ENCODE measurements around the gene KCNA2. TPM values are rescaled to one million over a fixed set of nuclear protein-coding genes. Genes with fewer than 3 reads are reported as not detected.

The KCNA2 gene
- total and polyA plus RNA-seq, 2 of the 4 experiments (the other 2 are of a cell fraction): not detected

DNA sequence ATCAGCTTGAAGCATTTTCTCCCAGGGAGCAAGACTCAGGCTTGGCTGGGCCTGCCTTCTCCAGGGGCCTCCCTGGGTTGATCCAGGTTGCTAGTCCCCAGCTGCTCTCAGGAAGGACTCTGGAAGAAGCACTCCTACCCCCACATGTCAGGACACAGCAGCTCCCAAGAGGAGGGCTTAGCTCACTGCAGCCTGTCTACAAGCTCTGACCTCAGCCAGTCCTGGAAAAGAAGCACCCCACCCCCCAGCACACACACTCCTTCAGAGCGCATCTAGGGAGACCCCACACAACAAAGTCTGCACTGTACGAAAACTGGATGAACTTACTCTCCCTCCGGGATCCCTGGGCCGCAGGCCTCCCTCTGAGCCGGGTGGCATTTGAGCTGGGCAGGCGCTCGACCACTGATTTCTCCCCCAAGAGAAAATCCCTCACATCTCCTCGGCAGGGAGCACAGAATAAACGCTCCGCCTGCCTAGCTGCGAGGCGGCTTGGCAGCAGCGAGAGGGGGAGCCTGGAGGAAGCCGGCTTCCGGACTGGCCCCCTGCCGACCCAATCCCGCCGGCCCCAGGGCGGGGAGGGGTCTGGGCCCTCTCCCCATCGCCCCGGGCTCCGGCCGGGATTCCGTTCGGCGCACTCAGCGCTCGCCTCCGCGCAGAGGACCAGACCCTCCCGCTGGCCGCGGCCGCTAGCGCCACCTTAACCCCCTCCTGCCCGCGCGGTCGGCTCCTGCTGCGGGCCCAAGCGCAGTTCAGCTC is at the start of gene KCNA2 (continued):
- TF ChIP-seq, protein P1, sequence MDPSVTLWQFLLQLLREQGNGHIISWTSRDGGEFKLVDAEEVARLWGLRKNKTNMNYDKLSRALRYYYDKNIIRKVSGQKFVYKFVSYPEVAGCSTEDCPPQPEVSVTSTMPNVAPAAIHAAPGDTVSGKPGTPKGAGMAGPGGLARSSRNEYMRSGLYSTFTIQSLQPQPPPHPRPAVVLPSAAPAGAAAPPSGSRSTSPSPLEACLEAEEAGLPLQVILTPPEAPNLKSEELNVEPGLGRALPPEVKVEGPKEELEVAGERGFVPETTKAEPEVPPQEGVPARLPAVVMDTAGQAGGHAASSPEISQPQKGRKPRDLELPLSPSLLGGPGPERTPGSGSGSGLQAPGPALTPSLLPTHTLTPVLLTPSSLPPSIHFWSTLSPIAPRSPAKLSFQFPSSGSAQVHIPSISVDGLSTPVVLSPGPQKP (IDR thresholded peaks at IDR 0.05; ENCODE audit: borderline replicate concordance, low read depth, low read length): no peak

GRCh38 chr1:110650609-110651008 is 44.5 kb upstream of the KCNA2 start:
- H2BK20ac ChIP-seq (ENCODE audit: low read depth, low read length): no peak overlapping the region
- BruUV-seq (replicated peaks): no TSS peak
- H3K56ac ChIP-seq (ENCODE audit: extremely low read depth, insufficient read depth, low read length): no peak overlapping the region
- no peak overlapping the region for H3K4me2 ChIP-seq (ENCODE audit: low read depth, low read length)
- H3K9me1 ChIP-seq (ENCODE audit: insufficient read depth, low read length): no peaks in the 10 kb centered on the region
- no peak overlapping the region for H3K18ac ChIP-seq (ENCODE audit: low read depth, low read length)
- H3K9me3 ChIP-seq (ENCODE audit: control insufficient read depth, insufficient read depth, low read length): no peaks in the 10 kb centered on the region
- no peak overlapping the region for H3K23ac ChIP-seq (ENCODE audit: low read depth, low read length)
- TF ChIP-seq NFE2L2 (IDR thresholded peaks at IDR 0.05; ENCODE audit: low read depth, low read length) (no peak), CEBPB (IDR thresholded peaks at IDR 0.05; ENCODE audit: low read depth, low read length) (no peak), MAFK (IDR thresholded peaks at IDR 0.05; ENCODE audit: low read depth, low read length) (no peak), CHD1 (IDR thresholded peaks at IDR 0.05; ENCODE audit: low read depth, low read length) (no peak), BHLHE40 (IDR thresholded peaks at IDR 0.05; ENCODE audit: low read depth, low read length) (no peak), FOS (IDR thresholded peaks at IDR 0.05; ENCODE audit: low read depth, low read length) (no peak), RFX5 (IDR thresholded peaks at IDR 0.05; ENCODE audit: low read depth, low read length) (no peak)
- TF ChIP-seq, protein P1 (IDR thresholded peaks at IDR 0.05; ENCODE audit: borderline replicate concordance, low read depth, low read length): no peak
- no peak overlapping the region for H3K4ac ChIP-seq (ENCODE audit: low read depth, low read length)
- peaks cover 4% of the 10 kb centered on the region for H3K4me1 ChIP-seq (ENCODE audit: control insufficient read depth, insufficient read depth, low read length)
- no peaks in the 10 kb centered on the region for H3K27me3 ChIP-seq (ENCODE audit: control insufficient read depth, insufficient read depth, low read length)
- H2AK9ac ChIP-seq (replicated peaks; ENCODE audit: low read depth, low read length, poor library complexity): no peak overlapping the region
- H4K20me1 ChIP-seq (ENCODE audit: insufficient read depth, low read length): no peaks in the 10 kb centered on the region
- H3K79me1 ChIP-seq (ENCODE audit: low read depth in 1 of 2, low read length in 2 of 2): no peaks in the 10 kb centered on the region
- H2AFZ ChIP-seq (replicated peaks; ENCODE audit: low read length, poor library complexity): no peak overlapping the region
- H2BK5ac ChIP-seq (ENCODE audit: low read depth, low read length, poor library complexity, severe bottlenecking): no peak overlapping the region
- no peak for DNase-seq
- WGBS, 2 experiments (ENCODE audit: extremely low coverage in 2 of 2, insufficient read length in 1 of 2): no CpG with 5 or more reads among the region's 2 CpGs
- ATAC-seq (ENCODE audit: low read depth): no peak
- no peak overlapping the region for H3K9ac ChIP-seq (ENCODE audit: low read depth, low read length)
- no peak overlapping the region for H4K91ac ChIP-seq (ENCODE audit: insufficient read depth, low read depth, low read length)
- ChIA-PET POLR2A (ENCODE audit: unreplicated experiment) (no interaction called here), CTCF (no interaction called here)
- H2AK5ac ChIP-seq (ENCODE audit: low read depth, low read length): no peak overlapping the region
- no peak overlapping the region for H3K27ac ChIP-seq (ENCODE audit: insufficient read depth, low read length)
- no peak overlapping the region for H3K14ac ChIP-seq (replicated peaks; ENCODE audit: low read depth, low read length)
- no peak overlapping the region for H2BK15ac ChIP-seq (ENCODE audit: low read depth, low read length)
- no peaks in the 10 kb centered on the region for H3K36me3 ChIP-seq (ENCODE audit: control insufficient read depth, insufficient read depth, low read length)
- dilution Hi-C loops (cut with HindIII; ENCODE audit: low sequenced_read_pairs, unreplicated experiment) (no loop called here), intact Hi-C loops (cut with micrococcal nuclease) (no loop called here), in situ Hi-C loops (cut with MboI; ENCODE audit: low sequenced_read_pairs) (no loop called here)
- no peak overlapping the region for H4K8ac ChIP-seq (ENCODE audit: low read depth in 2 of 2, low read length in 2 of 2)
- no peak overlapping the region for H4K5ac ChIP-seq (ENCODE audit: low read depth, low read length)
- H2BK120ac ChIP-seq (ENCODE audit: low read depth, low read length): no peak overlapping the region
- H3K4me3 ChIP-seq (ENCODE audit: insufficient read depth, low read depth, low read length): no peak overlapping the region

Data from IMR-90 (cell line).